Endothelial cell of umbilical vein (primary cell): ENCODE results near the gene MPP4. TPM values are rescaled to one million over a fixed set of nuclear protein-coding genes. Genes with fewer than 3 reads are reported as not detected.
A peak's percentile ranks its signal among the peaks of the same experiment; 100 is the strongest.

Experiments
- BruUV-seq: library from RNA; stranded (reverse); fragments of 400-500 nt; replicated peaks from 2 replicates; lab custom pipeline; 2021; lab: Mats Ljungman, UMichigan
- CTCF ChIA-PET: fragments of 300-600, 350-600 bp; sonication (Branson Sonifier 250); formaldehyde crosslinking; loops from one replicate; lab custom pipeline; 2021; ENCODE audit warnings: antibody characterized with exemption, inconsistent platforms; lab: Charles Lee
- POLR2A ChIA-PET: fragments of 300-600, 350-600 bp; sonication (Branson Sonifier 250); formaldehyde crosslinking; loops from one replicate; lab custom pipeline; 2021; ENCODE audit warnings: antibody characterized with exemption, inconsistent platforms; lab: Charles Lee
- DNase-seq: peaks from one replicate; pipeline ENCODE4 v3.0.0-alpha.2; 2011; ENCODE audit warnings: low read depth, low spot score
- FAIRE-seq: peaks from 2 replicates; lab custom pipeline; 2011; peaks lifted over from hg19 to GRCh38; lab: Jason Lieb, UNC
- H2AFZ ChIP-seq: 2 replicates; pipeline ENCODE4 v1.6.0; 2012; ENCODE audit warnings: low read depth, low read length, control low read depth, inconsistent platforms
- H3K27ac ChIP-seq: 2 replicates; pipeline ENCODE4 v1.5.1; 2011; ENCODE audit warnings: low read depth, mild to moderate bottlenecking, control low read depth, low read length, moderate library complexity; ENCODE audit not compliant: insufficient read depth
- H3K27me3 ChIP-seq, 2 experiments: 2 replicates each; pipeline versions ENCODE4 v1.6.0 to v1.6.1; 2011; ENCODE audit warnings: low read length in 2 of 2, mixed read lengths in 1 of 2; ENCODE audit not compliant: control insufficient read depth in 2 of 2, insufficient read depth in 2 of 2
- H3K36me3 ChIP-seq, 2 experiments: 2 replicates in 1 of 2; 3 replicates in 1 of 2; pipeline ENCODE4 v1.5.1; 2011; ENCODE audit warnings: low read length in 2 of 2, mild to moderate bottlenecking in 1 of 2, moderate library complexity in 1 of 2; ENCODE audit not compliant: control insufficient read depth in 2 of 2, insufficient read depth in 2 of 2; ENCODE audit errors: extremely low read depth in 1 of 2
- H3K4me1 ChIP-seq: 3 replicates; pipeline ENCODE4 v1.5.1; 2011; ENCODE audit warnings: mild to moderate bottlenecking, low read length; ENCODE audit not compliant: control insufficient read depth, insufficient read depth; ENCODE audit errors: extremely low read depth
- H3K4me2 ChIP-seq: 2 replicates; pipeline ENCODE4 v1.6.1; 2011; ENCODE audit warnings: low read length, control low read depth, mixed read lengths; ENCODE audit not compliant: insufficient read depth
- H3K4me3 ChIP-seq, 3 experiments: fragments of 200-600 bp in 1 of 3; sonication (generic), shearing (Covaris generic) in 1 of 3; replicated peaks in 1 of 3; 2 replicates each; pipeline ENCODE4 v1.5.1; 2011 to 2016; ENCODE audit warnings: control low read depth in 3 of 3, low read length in 3 of 3, mild to moderate bottlenecking in 2 of 3, inconsistent platforms in 1 of 3, low read depth in 1 of 3, moderate library complexity in 1 of 3; ENCODE audit not compliant: insufficient read depth in 1 of 3
- H3K79me2 ChIP-seq: 2 replicates; pipeline ENCODE4 v1.6.0; 2012; ENCODE audit warnings: low read length, inconsistent platforms; ENCODE audit not compliant: control insufficient read depth, insufficient read depth
- H3K9ac ChIP-seq: replicated peaks from 2 replicates; pipeline ENCODE3; 2011; ENCODE audit warnings: low read length, control low read depth; ENCODE audit not compliant: insufficient read depth; ENCODE audit errors: extremely low read depth
- H3K9me1 ChIP-seq: replicated peaks from 3 replicates; pipeline ENCODE4 v1.6.0; 2011; ENCODE audit warnings: mild to moderate bottlenecking, low read length; ENCODE audit not compliant: control insufficient read depth, insufficient read depth; ENCODE audit errors: extremely low read depth
- H3K9me3 ChIP-seq: replicated peaks from 2 replicates; pipeline ENCODE4 v1.5.1; 2012; ENCODE audit warnings: low read length, inconsistent platforms; ENCODE audit not compliant: control insufficient read depth, insufficient read depth
- H4K20me1 ChIP-seq: replicated peaks from 2 replicates; pipeline ENCODE3; 2011; ENCODE audit warnings: mild to moderate bottlenecking, low read length; ENCODE audit not compliant: control insufficient read depth, insufficient read depth; ENCODE audit errors: extremely low read depth
- EZH2 ChIP-seq: IDR thresholded peaks from 2 replicates; pipeline ENCODE4 v1.6.1; 2012; ENCODE audit warnings: borderline replicate concordance, low read depth, mild to moderate bottlenecking, moderate library complexity, low read length, inconsistent platforms; ENCODE audit not compliant: severe bottlenecking
- FOS ChIP-seq: IDR thresholded peaks from 2 replicates; pipeline ENCODE4 v1.6.1; 2011; ENCODE audit warnings: mild to moderate bottlenecking, low read length, moderate library complexity, borderline replicate concordance; ENCODE audit not compliant: insufficient read depth
- GATA2 ChIP-seq: IDR thresholded peaks from 2 replicates; pipeline ENCODE4 v1.7.0; 2011; ENCODE audit warnings: low read depth, mild to moderate bottlenecking, moderate library complexity, mixed read lengths, low read length; ENCODE audit not compliant: insufficient read length, insufficient read depth
- JUN ChIP-seq: IDR thresholded peaks from 2 replicates; pipeline ENCODE4 v1.6.1; 2011; ENCODE audit warnings: borderline replicate concordance, low read depth; ENCODE audit not compliant: insufficient read length, insufficient read depth
- MAX ChIP-seq: IDR thresholded peaks from 2 replicates; pipeline ENCODE4 v1.6.1; 2011; ENCODE audit not compliant: insufficient read depth, insufficient read length
- MYC ChIP-seq: IDR thresholded peaks from one replicate; pipeline ENCODE4 v1.6.1; 2011; ENCODE audit warnings: mild to moderate bottlenecking, low read depth, low read length
- POLR2A ChIP-seq: IDR thresholded peaks from 2 replicates; pipeline ENCODE4 v1.6.1; 2012; ENCODE audit warnings: low read depth, mild to moderate bottlenecking, control low read depth, low read length
- POLR2AphosphoS5 ChIP-seq: IDR thresholded peaks from 2 replicates; pipeline ENCODE4 v1.6.1; 2012; ENCODE audit warnings: low read depth, mild to moderate bottlenecking, control low read depth, low read length, moderate library complexity; ENCODE audit not compliant: insufficient read depth
- dilution Hi-C: fragments of 300-500 bp; cut with MboI; formaldehyde crosslinking; loops from one replicate; pipeline ENCODE4 v1.15.0; 2019; ENCODE audit warnings: low sequenced_read_pairs; ENCODE audit not compliant: extremely low pct_ligation_motif_present
- intact Hi-C: fragments of 100-400 bp; cut with micrococcal nuclease; formaldehyde crosslinking; loops from one replicate; pipeline ENCODE4 v1.10.0; 2022
- polyA plus RNA-seq, 4 experiments: library from polyadenylated mRNA; depleted of rRNA in 3 of 4; stranded (reverse) in 3 of 4; unstranded in 1 of 4; fragments of >200 nt; gene quantifications; 2 replicates each; pipeline versions ENCODE4 v1.2.1 to v1.2.3, GENCODE V29; 2011 to 2012; ENCODE audit warnings: missing spikeins in 1 of 4
- total RNA-seq: library from RNA; stranded (reverse); gene quantifications from 2 replicates; pipeline ENCODE4 v1.2.3, GENCODE V29; 2021
- TF ChIP-seq, protein P1 (sequence below), 2 donors: IDR thresholded peaks; 1 replicate in 1 of 2; 2 replicates in 1 of 2; pipeline ENCODE4 v1.5.1; 2011; ENCODE audit warnings: low read length in 2 of 2, mild to moderate bottlenecking in 2 of 2, moderate library complexity in 2 of 2, control low read depth in 1 of 2, inconsistent platforms in 1 of 2, low read depth in 1 of 2; ENCODE audit not compliant: insufficient read depth in 1 of 2; ENCODE audit errors: extremely low read depth in 1 of 2

Gene MPP4
- total and polyA plus RNA-seq, 2 donors (not counting 3 experiments of a cell fraction or from before 2014, with no cell fraction given), result 5.6 to 7.6 TPM

- Histone ChIP-seq H2AFZ (peak overlapping the region; percentile 81), H3K27me3 (peaks cover 0 to 2% of the 10 kb centered on the region in 2 experiments), H3K36me3 (no peaks in the 10 kb centered on the region), H3K4me1 (peaks cover 26% of the 10 kb centered on the region), H3K27ac (no peak overlapping the region), H3K4me3 (no peak overlapping the region), H4K20me1 (no peaks in the 10 kb centered on the region), H3K4me2 (no peak overlapping the region), H3K9me1 (no peaks in the 10 kb centered on the region), H3K9me3 (no peaks in the 10 kb centered on the region), H3K79me2 (no peaks in the 10 kb centered on the region), H3K9ac (no peak overlapping the region)
- ChIA-PET CTCF (interaction anchor here (1.4 kb wide), 2 partner anchors 89 to 168 kb away, joined by 3 to 4 read pairs; partner anchors contain the start of genes STRADB and TRAK2), POLR2A (interaction anchor here (1.4 kb wide), 1 partner anchor 11 kb away, joined by 3 read pairs; no protein-coding TSS in a partner anchor)
- FAIRE-seq, result no peak
- BruUV-seq, result no TSS peak
- intact Hi-C loops (no loop called here), dilution Hi-C loops (no loop called here)
- TF ChIP-seq POLR2A, result no peak
- TF ChIP-seq, protein P1, sequence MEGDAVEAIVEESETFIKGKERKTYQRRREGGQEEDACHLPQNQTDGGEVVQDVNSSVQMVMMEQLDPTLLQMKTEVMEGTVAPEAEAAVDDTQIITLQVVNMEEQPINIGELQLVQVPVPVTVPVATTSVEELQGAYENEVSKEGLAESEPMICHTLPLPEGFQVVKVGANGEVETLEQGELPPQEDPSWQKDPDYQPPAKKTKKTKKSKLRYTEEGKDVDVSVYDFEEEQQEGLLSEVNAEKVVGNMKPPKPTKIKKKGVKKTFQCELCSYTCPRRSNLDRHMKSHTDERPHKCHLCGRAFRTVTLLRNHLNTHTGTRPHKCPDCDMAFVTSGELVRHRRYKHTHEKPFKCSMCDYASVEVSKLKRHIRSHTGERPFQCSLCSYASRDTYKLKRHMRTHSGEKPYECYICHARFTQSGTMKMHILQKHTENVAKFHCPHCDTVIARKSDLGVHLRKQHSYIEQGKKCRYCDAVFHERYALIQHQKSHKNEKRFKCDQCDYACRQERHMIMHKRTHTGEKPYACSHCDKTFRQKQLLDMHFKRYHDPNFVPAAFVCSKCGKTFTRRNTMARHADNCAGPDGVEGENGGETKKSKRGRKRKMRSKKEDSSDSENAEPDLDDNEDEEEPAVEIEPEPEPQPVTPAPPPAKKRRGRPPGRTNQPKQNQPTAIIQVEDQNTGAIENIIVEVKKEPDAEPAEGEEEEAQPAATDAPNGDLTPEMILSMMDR (IDR thresholded peaks at IDR 0.05; ENCODE audit: extremely low read depth in 1 of 2, insufficient read depth in 1 of 2, low read depth in 1 of 2, low read length in 2 of 2), result peak; percentile 18 to 27
- DNase-seq, result peak; percentile 65
Measured at GRCh38 chr2:201618744-201619662, 79.4 kb downstream of the MPP4 start.

DNA sequence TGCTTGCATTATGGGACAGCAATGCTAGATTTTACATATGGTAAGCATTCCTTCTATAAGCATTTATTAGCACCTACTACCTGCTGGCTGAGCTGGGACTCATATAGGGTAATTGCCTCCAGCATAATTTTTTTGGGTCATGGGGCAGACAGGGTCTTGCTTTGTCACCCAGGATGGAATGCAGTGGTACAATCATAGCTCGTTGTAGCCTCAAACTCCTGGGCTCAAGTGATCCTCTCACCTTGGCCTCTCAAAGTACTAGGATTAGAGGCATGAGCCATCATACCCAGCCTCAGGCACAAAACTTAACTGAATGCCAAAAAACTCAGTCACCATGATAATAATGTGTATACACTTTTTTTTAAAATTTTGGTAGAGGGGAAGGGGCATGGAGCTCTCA, 90.4 kb downstream of the MPP4 start:
- no peak overlapping the region for H3K27ac ChIP-seq
- no peak overlapping the region for H2AFZ ChIP-seq
- H3K4me1 ChIP-seq, result no peaks in the 10 kb centered on the region
- no peak overlapping the region for H3K9ac ChIP-seq
- H3K9me3 ChIP-seq, result no peaks in the 10 kb centered on the region
- H3K9me1 ChIP-seq, result peaks cover 2% of the 10 kb centered on the region
- no peaks in the 10 kb centered on the region for H4K20me1 ChIP-seq
- DNase-seq, result no peak
- intact Hi-C loops, result no loop called here
- no peaks in the 10 kb centered on the region for H3K36me3 ChIP-seq
- dilution Hi-C loops, result no loop called here
- ChIA-PET POLR2A (interaction anchor here (0.7 kb wide), 1 partner anchor 12 kb away, joined by 3 read pairs; no protein-coding TSS in a partner anchor), CTCF (no interaction called here)
- no peaks in the 10 kb centered on the region for H3K79me2 ChIP-seq
- H3K4me3 ChIP-seq, result no peak overlapping the region
- BruUV-seq, result no TSS peak
- peaks cover 2 to 3% of the 10 kb centered on the region in 2 experiments for H3K27me3 ChIP-seq
- TF ChIP-seq FOS (no peak), EZH2 (no peak), POLR2A (no peak), MAX (no peak), MYC (no peak), POLR2AphosphoS5 (no peak), GATA2 (no peak), JUN (no peak)
- TF ChIP-seq, protein P1 (IDR thresholded peaks at IDR 0.05; ENCODE audit: extremely low read depth in 1 of 2, insufficient read depth in 1 of 2, low read depth in 1 of 2, low read length in 2 of 2), result no peak
- no peak for FAIRE-seq
- no peak overlapping the region for H3K4me2 ChIP-seq
